GM18909 (cell line): ENCODE data around the gene SERPINB13.
A peak's percentile ranks its signal among the peaks of the same experiment; 100 is the strongest.
"Not testable (repeated sequence)": the region's sequence is repeated elsewhere in the genome, so short reads cannot be mapped to it uniquely, and the experiment has no call there.

Experiments used
- ATAC-seq: cut with Tn5 transposase; IDR thresholded peaks from one replicate; pipeline ENCODE4 v1.9.1; 2021; ENCODE audit warnings: mild to moderate bottlenecking; ENCODE audit not compliant: unreplicated experiment, poor library complexity

SERPINB13 gene

GRCh38 chr18:63586431-63586830, 712 bp upstream of the SERPINB13 start:
- ATAC-seq, result no peak

GRCh38 chr18:63588909-63589308, 1.8 kb downstream of the SERPINB13 start:
- ATAC-seq, result no peak

GRCh38 chr18:63590373-63590772, 3.2 kb downstream of the SERPINB13 start:
- no peak for ATAC-seq

- no peak for ATAC-seq
Observed at GRCh38 chr18:63590966-63591695, 4.0 kb downstream of the SERPINB13 start.

- no peak for ATAC-seq
Observed at GRCh38 chr18:63591725-63592124, 4.6 kb downstream of the SERPINB13 start.

GRCh38 chr18:63592471-63592870, 5.3 kb downstream of the SERPINB13 start:
- ATAC-seq, result no peak

GRCh38 chr18:63596964-63597363, 9.8 kb downstream of the SERPINB13 start:
- no peak for ATAC-seq

- ATAC-seq, result no peak
Observed at GRCh38 chr18:63603355-63603754, 16.2 kb downstream of the SERPINB13 start.

- ATAC-seq, result peak; percentile 96
Observed at GRCh38 chr18:63603772-63604171, 16.6 kb downstream of the SERPINB13 start.

GRCh38 chr18:63604791-63605567, 17.8 kb downstream of the SERPINB13 start:
- no peak for ATAC-seq

GRCh38 chr18:63606526-63606925, 19.4 kb downstream of the SERPINB13 start:
- no peak for ATAC-seq

- ATAC-seq, result no peak
Observed at GRCh38 chr18:63613420-63613819, 26.3 kb downstream of the SERPINB13 start.

GRCh38 chr18:63617049-63617914, 30.1 kb downstream of the SERPINB13 start:
- ATAC-seq, result no peak

- no peak for ATAC-seq
Observed at GRCh38 chr18:63617915-63618234, 30.7 kb downstream of the SERPINB13 start.

- ATAC-seq, result no peak
Observed at GRCh38 chr18:63619661-63620060, 32.5 kb downstream of the SERPINB13 start.

GRCh38 chr18:63624863-63625262, 37.7 kb downstream of the SERPINB13 start:
- no peak for ATAC-seq

GRCh38 chr18:63626431-63626830, 39.3 kb downstream of the SERPINB13 start:
- no peak for ATAC-seq

GRCh38 chr18:63627819-63628218, 40.7 kb downstream of the SERPINB13 start:
- no peak for ATAC-seq

- ATAC-seq, result no peak
Observed at GRCh38 chr18:63637703-63638102, 50.6 kb downstream of the SERPINB13 start.

- not testable (repeated sequence) for ATAC-seq
Observed at GRCh38 chr18:63641157-63641680, 54.1 kb downstream of the SERPINB13 start.
